Heart left ventricle (tissue), 16 donors: ENCODE data around the gene EP400. TPM values are rescaled to one million over a fixed set of nuclear protein-coding genes. Genes with fewer than 3 reads are reported as not detected.
"Not testable (repeated sequence)": the region's sequence is repeated elsewhere in the genome, so short reads cannot be mapped to it uniquely, and the experiment has no call there.

ENCODE experiments used
- ATAC-seq, 4 donors: fragments of 200-7000 bp; cut with Tn5 transposase; one replicate each; pipeline ENCODE4 v1.9.1; 2020 to 2022; ENCODE audit warnings: moderate library complexity in 4 of 4, mild to moderate bottlenecking in 3 of 4, moderate number of reproducible peaks in 1 of 4
- DNase-seq, 5 donors: peaks; one replicate each; pipeline ENCODE4 v3.0.0-alpha.2; 2020
- H3K27ac ChIP-seq, 12 donors: fragments of 200-600 bp; sonication (generic) in 4 of 12; one replicate each; pipeline versions ENCODE4 v1.5.0 to v1.8.0; 2016 to 2022; ENCODE audit warnings: mild to moderate bottlenecking in 2 of 12
- H3K27me3 ChIP-seq, 9 donors: fragments of 200-600 bp; sonication (generic) in 2 of 9; one replicate each; pipeline versions ENCODE4 v1.5.1 to v1.8.0; 2016 to 2022; ENCODE audit warnings: mild to moderate bottlenecking in 3 of 9
- H3K36me3 ChIP-seq, 9 donors: fragments of 200-600 bp; sonication (generic) in 2 of 9; one replicate each; pipeline versions ENCODE4 v1.5.0 to v1.8.0; 2018 to 2022; ENCODE audit warnings: mild to moderate bottlenecking in 2 of 9
- H3K4me1 ChIP-seq, 12 donors: fragments of 200-600 bp; sonication (generic) in 4 of 12; one replicate each; pipeline versions ENCODE4 v1.5.0 to v1.8.0; 2016 to 2022; ENCODE audit warnings: mild to moderate bottlenecking in 3 of 12
- H3K4me3 ChIP-seq, 12 donors: fragments of 200-600 bp; sonication (generic) in 4 of 12; one replicate each; pipeline versions ENCODE4 v1.5.0 to v1.8.0; 2017 to 2022; ENCODE audit warnings: mild to moderate bottlenecking in 9 of 12, moderate library complexity in 4 of 12
- H3K9me3 ChIP-seq, 12 donors: fragments of 200-600 bp; sonication (generic) in 4 of 12; one replicate each; pipeline versions ENCODE4 v1.5.0 to v1.8.0; 2016 to 2022; ENCODE audit warnings: mild to moderate bottlenecking in 1 of 12
- POLR2A ChIP-seq, 2 donors: fragments of 450-650 bp; IDR thresholded peaks; one replicate each; pipeline ENCODE4 v1.6.1; 2017; ENCODE audit warnings: antibody characterized with exemption in 2 of 2, mild to moderate bottlenecking in 2 of 2, moderate library complexity in 2 of 2
- WGBS, 4 donors: extraction: QIAGEN DNeasy Blood & Tissue Kit in 2 of 4; methylation state at CpG; one replicate each; pipeline versions ENCODE4 v1.1.5 to v1.1.7; 2013 to 2018; 5-methylcytosine and 5-hydroxymethylcytosine counted together
- intact Hi-C, 10 donors: fragments of 100-400 bp; cut with DNase I; formaldehyde crosslinking; loops; one replicate each; pipeline versions ENCODE4 v1.11.1 to v1.14.2; 2022
- polyA plus RNA-seq, 2 donors: library from polyadenylated mRNA; stranded (reverse); fragments of 200-250 nt; gene quantifications; one replicate each; pipeline ENCODE4 v1.2.3, GENCODE V29; 2013
- total RNA-seq, 9 donors: library from RNA; depleted of rRNA in 2 of 9; stranded (reverse); fragments of >200 nt in 2 of 9; fragmentation: NEBNext Ultra II Directional in 3 of 9; extraction: Animal tissue kit (Norgen Biotek cat#: 25700) in 3 of 9; gene quantifications; one replicate each; pipeline versions ENCODE4 v1.1.0 to v1.2.4, GENCODE V29; 2016 to 2023
- TF ChIP-seq, protein P1 (sequence below), 12 donors: fragments of 200-600 bp; sonication (generic) in 4 of 12; IDR thresholded peaks; one replicate each; pipeline versions ENCODE4 v1.5.0 to v1.8.0; 2018 to 2022; ENCODE audit warnings: antibody characterized with exemption in 12 of 12, mild to moderate bottlenecking in 5 of 12
- donor health status: ischemic (EF 13 %, LVEDD 7.1; RV severe dilation, severe dysfunction).
- donor health status: healthy with polysubstance abuse.
- donor health status: DM: no; HTN: yes; CAD: no.
- donor health status: DM: no; HTN: no; CAD: no.
- donor health status: ischemic (EF 25% LVEDD 6.9; RV normal size, moderate dysfunction).
- donor health status: ischemic (EF 25% LVEDD 5.7; RV mildly dilated, moderate dysfunction).
- donor health status: healthy.
- donor health status: DM: yes; HTN: yes; CAD: no.
- donor health status: ischemic (EF 35%, LVEDD 5.7; RV mildly dilated, moderate dysfunction).
- donor health status: nonischemic (EF 11% LVEDD 7.7; RV severe dilation, severe dysfunction).
- donor health status: DM: yes; HTN: yes; CAD: no.
- donor health status: PGD.
- donor health status: ischemic (EF 29% LVEDD 5.4; RV normal size, mild dysfunction).
- donor health status: nonischemic (EF 23%, LVEDD 6.1; RV moderate dilation, normal function).

Gene EP400
- total and polyA plus RNA-seq, 11 donors, result 9.8 to 27.8 (median 13.5) TPM

DNA sequence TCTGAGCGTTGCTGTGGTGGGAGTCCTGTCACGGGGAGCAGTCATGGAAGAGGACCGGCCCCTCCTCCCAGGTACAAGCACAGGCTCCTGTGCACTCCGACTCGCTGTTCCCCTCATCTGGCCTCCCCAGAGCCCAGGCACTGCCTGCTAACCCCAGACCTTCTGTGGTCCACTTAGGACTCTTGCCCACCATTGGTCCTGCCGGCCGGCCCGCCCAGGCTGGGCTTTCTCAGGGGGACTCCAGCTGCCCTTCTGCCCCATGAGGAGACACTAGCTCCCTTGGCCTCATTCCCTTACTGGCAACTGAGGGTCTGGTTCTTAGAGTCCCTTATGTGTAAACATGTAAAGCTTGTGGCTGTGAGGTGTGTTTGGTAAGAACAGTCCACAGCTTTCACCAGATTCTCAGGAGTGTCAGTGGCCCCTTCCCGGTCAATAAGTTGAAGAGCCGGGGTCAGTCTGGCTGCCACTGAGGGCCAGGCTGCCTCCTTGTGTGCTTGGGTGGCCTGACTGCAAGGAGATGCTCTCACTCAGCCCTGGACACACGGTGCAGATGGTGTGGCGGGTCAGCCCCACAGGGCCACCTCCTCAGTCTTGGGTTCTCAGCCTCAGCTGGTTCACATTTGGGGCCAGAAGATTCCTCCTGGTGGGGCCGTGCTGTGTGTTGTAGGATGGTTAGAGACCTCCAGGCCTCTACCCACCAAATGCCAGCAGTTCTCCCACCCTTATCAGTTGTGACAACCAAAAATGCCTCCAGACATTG is 150.7 kb downstream of the EP400 start:
- Histone ChIP-seq H3K27ac (no peak overlapping the region), H3K36me3 (peaks cover 0 to 34% (median 16%) of the 10 kb centered on the region in 9 donors), H3K27me3 (no peaks in the 10 kb centered on the region), H3K9me3 (no peaks in the 10 kb centered on the region), H3K4me3 (no peak overlapping the region), H3K4me1 (no peaks in the 10 kb centered on the region)
- ATAC-seq (peak in 1 of 4 donors; percentile 38), DNase-seq (no peak)
- 92 to 96% (median 94%) methylated on average over 8 to 13 of the region's 13 CpGs for WGBS, 4 donors
- TF ChIP-seq, protein P1, sequence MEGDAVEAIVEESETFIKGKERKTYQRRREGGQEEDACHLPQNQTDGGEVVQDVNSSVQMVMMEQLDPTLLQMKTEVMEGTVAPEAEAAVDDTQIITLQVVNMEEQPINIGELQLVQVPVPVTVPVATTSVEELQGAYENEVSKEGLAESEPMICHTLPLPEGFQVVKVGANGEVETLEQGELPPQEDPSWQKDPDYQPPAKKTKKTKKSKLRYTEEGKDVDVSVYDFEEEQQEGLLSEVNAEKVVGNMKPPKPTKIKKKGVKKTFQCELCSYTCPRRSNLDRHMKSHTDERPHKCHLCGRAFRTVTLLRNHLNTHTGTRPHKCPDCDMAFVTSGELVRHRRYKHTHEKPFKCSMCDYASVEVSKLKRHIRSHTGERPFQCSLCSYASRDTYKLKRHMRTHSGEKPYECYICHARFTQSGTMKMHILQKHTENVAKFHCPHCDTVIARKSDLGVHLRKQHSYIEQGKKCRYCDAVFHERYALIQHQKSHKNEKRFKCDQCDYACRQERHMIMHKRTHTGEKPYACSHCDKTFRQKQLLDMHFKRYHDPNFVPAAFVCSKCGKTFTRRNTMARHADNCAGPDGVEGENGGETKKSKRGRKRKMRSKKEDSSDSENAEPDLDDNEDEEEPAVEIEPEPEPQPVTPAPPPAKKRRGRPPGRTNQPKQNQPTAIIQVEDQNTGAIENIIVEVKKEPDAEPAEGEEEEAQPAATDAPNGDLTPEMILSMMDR (IDR thresholded peaks at IDR 0.05), result no peak
- intact Hi-C loops, result no loop called here

DNA sequence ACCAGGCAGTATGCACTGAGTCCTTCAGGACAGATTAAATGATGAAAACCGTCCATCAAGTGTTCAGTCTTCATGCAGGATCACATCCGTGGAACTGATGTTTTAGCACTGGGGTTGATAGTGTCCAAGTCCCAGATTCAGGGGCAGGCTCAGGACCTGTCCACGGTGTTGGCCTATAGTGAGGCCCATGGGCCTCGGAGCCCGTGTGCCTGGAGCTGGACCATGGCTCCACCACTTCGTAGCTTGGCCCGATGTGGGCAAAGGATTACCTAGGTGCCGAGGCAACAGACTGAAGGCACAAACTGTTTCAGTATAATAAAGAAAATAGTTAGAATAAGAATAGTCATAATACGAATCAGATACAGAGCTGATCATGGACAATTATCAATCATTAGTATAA is 152.6 kb downstream of the EP400 start:
- H3K9me3 ChIP-seq, result no peaks in the 10 kb centered on the region
- no peak overlapping the region for H3K27ac ChIP-seq
- 89 to 95% (median 94%) methylated on average over 9 of the region's 9 CpGs for WGBS, 4 donors
- no peak for DNase-seq
- no peak overlapping the region for H3K4me3 ChIP-seq
- intact Hi-C loops, result no loop called here
- H3K27me3 ChIP-seq, result no peaks in the 10 kb centered on the region
- H3K4me1 ChIP-seq, result no peaks in the 10 kb centered on the region
- TF ChIP-seq, protein P1 (IDR thresholded peaks at IDR 0.05), result no peak
- TF ChIP-seq POLR2A (IDR thresholded peaks at IDR 0.05), result no peak
- H3K36me3 ChIP-seq, result peaks cover 0 to 38% (median 20%) of the 10 kb centered on the region in 9 donors
- ATAC-seq, result no peak

DNA sequence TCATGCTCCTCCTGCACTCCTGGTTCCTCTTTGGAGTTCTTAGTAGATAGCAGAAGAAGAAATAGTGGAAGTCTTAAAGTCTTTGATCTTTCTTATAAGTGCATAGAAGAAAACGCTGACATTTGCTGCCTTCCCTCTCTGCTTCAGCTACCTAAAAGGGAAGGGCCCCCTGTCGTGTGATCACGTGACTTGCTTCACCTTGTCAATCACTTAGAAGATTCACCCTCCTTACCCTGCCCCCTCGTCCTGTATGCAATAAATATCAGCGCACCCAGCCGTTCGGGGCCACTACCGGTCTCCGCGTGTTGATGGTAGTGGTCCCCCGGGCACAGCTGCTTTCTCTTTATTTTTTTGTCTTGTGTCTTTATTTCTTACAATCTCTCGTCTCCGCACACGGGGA is 153.3 kb downstream of the EP400 start:
- DNase-seq, H3K4me1 ChIP-seq, ATAC-seq, intact Hi-C loops, H3K27me3 ChIP-seq, H3K9me3 ChIP-seq, H3K27ac ChIP-seq, H3K4me3 ChIP-seq: not testable (repeated sequence)
- peaks cover 0 to 42% (median 20%) of the 10 kb centered on the region in 9 donors for H3K36me3 ChIP-seq
- 76 to 85% (median 81%) methylated on average over 14 of the region's 14 CpGs for WGBS, 4 donors

DNA sequence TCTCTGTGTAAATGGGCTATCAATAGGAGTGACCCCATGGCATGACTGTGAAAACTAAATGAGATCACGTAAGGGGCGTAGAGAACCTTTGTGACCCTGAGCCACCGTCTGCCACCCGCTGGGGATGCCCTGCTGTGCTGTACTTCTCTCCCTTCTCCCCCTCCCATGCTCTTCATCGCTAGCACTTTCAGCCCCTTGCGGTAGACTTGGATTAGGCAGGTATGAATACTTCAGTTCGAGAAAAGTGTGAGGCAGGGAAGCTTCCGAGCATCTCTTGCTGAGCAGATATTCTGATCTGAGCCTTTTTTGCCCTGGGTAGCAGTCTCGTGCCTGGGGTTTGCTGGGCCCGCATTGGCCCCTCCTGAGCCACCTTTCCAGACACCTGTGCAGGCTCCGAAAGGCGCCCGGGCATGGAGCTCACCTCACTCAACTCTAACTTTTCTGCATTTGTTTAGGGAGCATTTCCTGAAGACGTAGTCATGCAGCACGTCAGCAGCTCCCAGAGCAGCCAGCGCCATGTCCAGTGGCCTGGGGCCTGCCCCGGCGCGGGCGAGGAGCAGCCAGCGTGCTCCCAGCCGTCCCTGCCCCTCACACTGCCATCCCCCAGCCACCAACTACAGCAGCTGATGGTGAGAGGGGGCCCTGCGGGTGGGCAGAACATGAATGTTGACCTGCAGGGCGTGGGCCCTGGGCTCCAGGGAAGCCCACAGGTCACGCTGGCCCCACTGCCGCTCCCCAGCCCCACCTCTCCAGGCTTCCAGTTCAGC is 154.0 kb downstream of the EP400 start:
- no peaks in the 10 kb centered on the region for H3K9me3 ChIP-seq
- no peak for DNase-seq
- 91 to 95% (median 91%) methylated on average over 23 to 26 of the region's 26 CpGs for WGBS, 4 donors
- no peaks in the 10 kb centered on the region for H3K27me3 ChIP-seq
- peaks cover 0 to 45% (median 26%) of the 10 kb centered on the region in 9 donors for H3K36me3 ChIP-seq
- no peak overlapping the region for H3K4me3 ChIP-seq
- peak in 1 of 4 donors; percentile 12 for ATAC-seq
- no peaks in the 10 kb centered on the region for H3K4me1 ChIP-seq
- no peak overlapping the region for H3K27ac ChIP-seq
- intact Hi-C loops, result no loop called here
- TF ChIP-seq, protein P1 (IDR thresholded peaks at IDR 0.05), result no peak
- TF ChIP-seq POLR2A (IDR thresholded peaks at IDR 0.05), result no peak
